GM06990 (cell line): ENCODE measurements around the gene JUP.

Source experiments
- DNase-seq: peaks from one replicate; pipeline ENCODE4 v3.0.0-alpha.2; 2011; ENCODE audit not compliant: insufficient read length; ENCODE audit errors: extremely low read depth
- H3K27me3 ChIP-seq: replicated peaks from 2 replicates; pipeline ENCODE4 v1.6.0; 2011; ENCODE audit warnings: low read length; ENCODE audit not compliant: control insufficient read depth, insufficient read depth
- H3K36me3 ChIP-seq: 2 replicates; pipeline ENCODE4 v1.5.1; 2011; ENCODE audit warnings: low read length; ENCODE audit not compliant: control insufficient read depth, insufficient read depth
- H3K4me3 ChIP-seq: replicated peaks from 2 replicates; pipeline ENCODE4 v1.5.1; 2011; ENCODE audit warnings: low read depth, mild to moderate bottlenecking, control low read depth, low read length
- CTCF ChIP-seq: IDR thresholded peaks from 2 replicates; pipeline ENCODE4 v1.5.1; 2011; ENCODE audit warnings: low read length, control low read depth, mild to moderate bottlenecking, inconsistent platforms; ENCODE audit not compliant: insufficient read depth, poor library complexity, severe bottlenecking

Gene JUP

DNA sequence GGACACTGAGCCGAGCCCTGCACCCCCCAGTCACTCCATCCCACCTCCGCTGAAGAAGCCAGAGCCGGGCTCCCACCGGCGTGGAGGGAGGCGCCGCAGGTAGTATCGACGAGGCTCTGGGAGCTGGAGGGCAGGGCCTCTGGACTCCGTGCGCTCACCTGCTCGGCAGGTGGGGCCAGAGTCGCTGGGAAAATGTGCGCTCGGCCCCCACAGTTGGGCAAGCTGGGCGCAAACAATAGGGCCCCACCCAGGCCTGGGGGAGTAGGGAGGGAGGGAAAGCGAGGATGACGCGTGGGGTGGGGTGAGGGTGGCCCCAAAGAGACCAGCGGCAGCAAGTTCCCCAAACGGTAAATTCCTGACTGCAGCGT is 668 bp downstream of the JUP start:
- Histone ChIP-seq H3K36me3 (no peaks in the 10 kb centered on the region), H3K4me3 (peak overlapping the region; percentile 52), H3K27me3 (no peaks in the 10 kb centered on the region; the same call in 1 of the 2 replicates)
- no peak for TF ChIP-seq CTCF
- DNase-seq, result no peak

- TF ChIP-seq CTCF, result no peak
- no peaks in the 10 kb centered on the region for H3K36me3 ChIP-seq
- no peak for DNase-seq
- H3K27me3 ChIP-seq, result no peaks in the 10 kb centered on the region; the same call in 1 of the 2 replicates
- H3K4me3 ChIP-seq, result peak overlapping the region; percentile 52
Measured at GRCh38 chr17:41785091-41785858, 1.2 kb downstream of the JUP start.

GRCh38 chr17:41784207-41784744 is 2.2 kb downstream of the JUP start:
- Histone ChIP-seq H3K27me3 (no peaks in the 10 kb centered on the region; the same call in 1 of the 2 replicates), H3K4me3 (no peak overlapping the region), H3K36me3 (no peaks in the 10 kb centered on the region)
- no peak for TF ChIP-seq CTCF
- DNase-seq, result no peak

GRCh38 chr17:41782142-41782541 is 4.4 kb downstream of the JUP start:
- DNase-seq, result no peak
- H3K27me3 ChIP-seq, result no peaks in the 10 kb centered on the region
- H3K36me3 ChIP-seq, result no peaks in the 10 kb centered on the region
- TF ChIP-seq CTCF, result no peak
- H3K4me3 ChIP-seq, result no peak overlapping the region

DNA sequence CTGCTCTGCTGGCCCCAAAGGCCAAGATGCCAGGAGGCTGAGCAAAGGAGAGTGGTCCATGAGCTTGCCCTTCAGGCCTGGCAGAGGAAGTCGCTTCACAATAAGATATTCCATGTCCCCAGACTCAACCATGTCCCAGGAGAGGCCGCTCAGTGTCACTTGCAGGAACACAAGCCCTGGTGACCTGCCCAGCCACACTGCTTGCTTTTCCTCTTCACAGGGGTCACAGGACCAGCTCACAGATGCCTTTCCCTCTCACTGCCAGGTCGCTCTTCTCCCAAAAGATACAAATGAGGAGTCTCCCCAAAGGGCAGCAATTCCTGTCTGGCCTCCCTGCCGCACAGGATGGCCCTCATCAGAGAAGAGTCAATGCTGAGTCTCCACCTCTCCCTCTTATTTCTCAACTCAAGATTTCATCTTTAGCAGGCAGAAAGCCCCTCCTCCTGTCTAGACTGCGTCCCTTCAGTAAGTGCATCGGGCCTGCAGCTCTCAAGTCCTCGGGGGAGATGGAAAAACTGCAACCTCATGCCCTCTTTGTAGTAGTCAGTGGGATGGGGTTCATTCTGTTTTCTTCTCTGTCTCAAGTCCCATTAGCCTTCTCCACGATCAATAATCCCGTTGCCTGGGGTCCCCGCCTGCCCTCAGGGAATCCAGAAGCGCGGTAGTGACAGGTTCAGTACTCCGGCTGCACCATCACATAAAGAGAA is 5.0 kb downstream of the JUP start:
- TF ChIP-seq CTCF, result no peak

More for the DNA sequence above, 5.0 kb downstream of the JUP start:
- no peak overlapping the region for H3K4me3 ChIP-seq
- no peaks in the 10 kb centered on the region for H3K36me3 ChIP-seq
- no peak for DNase-seq
- H3K27me3 ChIP-seq, result no peaks in the 10 kb centered on the region
